SK-N-SH (cell line): Measurements from ENCODE around the gene GABRG3. TPM values are rescaled to one million over a fixed set of nuclear protein-coding genes. Genes with fewer than 3 reads are reported as not detected.

Experiments
- CTCF ChIA-PET: fragments of 300-600, 350-600 bp; formaldehyde crosslinking; extraction: SDS; loops from one replicate; lab custom pipeline; 2021; lab: Yijun Ruan, JAX
- POLR2A ChIA-PET: fragments of 350-600 bp; sonication (Branson Sonifier 250); formaldehyde crosslinking; extraction: SDS; loops from one replicate; lab custom pipeline; 2020; ENCODE audit warnings: antibody characterized with exemption, inconsistent platforms; lab: Yijun Ruan, JAX
- DNase-seq: peaks from one replicate; pipeline ENCODE4 v3.0.0; 2012
- H2AFZ ChIP-seq: fragments of 200-600 bp; sonication (generic); 2 replicates; pipeline ENCODE4 v1.8.1; 2016; ENCODE audit warnings: antibody characterized with exemption, mild to moderate bottlenecking, low read depth
- H3F3A ChIP-seq: fragments of 200-600 bp; sonication (generic); replicated peaks from 2 replicates; pipeline ENCODE3; 2016; ENCODE audit warnings: antibody characterized with exemption, mild to moderate bottlenecking; ENCODE audit not compliant: insufficient read depth
- H3K27ac ChIP-seq, 2 experiments: fragments of 200-500 bp in 1 of 2; fragments of 200-600 bp in 1 of 2; sonication (Bioruptor generic) in 1 of 2; sonication (generic), shearing (Covaris generic) in 1 of 2; 2 replicates each; pipeline versions ENCODE4 v1.5.1 to v1.6.1; 2014 to 2016; ENCODE audit warnings: low read depth in 2 of 2, inconsistent platforms in 1 of 2, low read length in 1 of 2, mild to moderate bottlenecking in 1 of 2, mixed read lengths in 1 of 2
- H3K27me3 ChIP-seq: fragments of 200-600 bp; sonication (generic), shearing (Covaris generic); 2 replicates; pipeline ENCODE4 v1.6.1; 2016; ENCODE audit warnings: mixed run types; ENCODE audit not compliant: insufficient read depth
- H3K36me3 ChIP-seq, 2 experiments: fragments of 200-500 bp in 1 of 2; fragments of 200-600 bp in 1 of 2; sonication (Bioruptor generic) in 1 of 2; sonication (generic) in 1 of 2; replicated peaks in 1 of 2; 2 replicates each; pipeline versions ENCODE3 to v1.5.1; 2014 to 2016; ENCODE audit warnings: low read length in 1 of 2, mild to moderate bottlenecking in 1 of 2; ENCODE audit not compliant: insufficient read depth in 2 of 2, control insufficient read depth in 1 of 2
- H3K4me1 ChIP-seq, 2 experiments: fragments of 200-500 bp in 1 of 2; fragments of 200-600 bp in 1 of 2; sonication (Bioruptor generic) in 1 of 2; sonication (generic), shearing (Covaris generic) in 1 of 2; 2 replicates each; pipeline versions ENCODE4 v1.5.1 to v1.6.1; 2014 to 2016; ENCODE audit warnings: low read depth in 1 of 2, low read length in 1 of 2, mixed run types in 1 of 2; ENCODE audit not compliant: insufficient read depth in 2 of 2, control insufficient read depth in 1 of 2
- H3K4me2 ChIP-seq: fragments of 200-600 bp; sonication (generic), shearing (Covaris generic); 2 replicates; pipeline ENCODE4 v1.6.1; 2017; ENCODE audit warnings: mixed run types
- H3K4me3 ChIP-seq, 2 experiments: fragments of 200-500 bp in 1 of 2; fragments of 200-600 bp in 1 of 2; sonication (Bioruptor generic) in 1 of 2; sonication (generic), shearing (Covaris generic) in 1 of 2; 2 replicates each; pipeline versions ENCODE4 v1.5.1 to v1.8.1; 2014 to 2016; ENCODE audit warnings: low read depth in 2 of 2, inconsistent platforms in 1 of 2, low read length in 1 of 2, mild to moderate bottlenecking in 1 of 2, mixed read lengths in 1 of 2, moderate library complexity in 1 of 2
- H3K79me2 ChIP-seq: fragments of 200-600 bp; sonication (generic); 2 replicates; pipeline ENCODE4 v1.8.1; 2017; ENCODE audit warnings: mild to moderate bottlenecking; ENCODE audit not compliant: insufficient read depth
- H3K9ac ChIP-seq: fragments of 200-600 bp; sonication (generic); 2 replicates; pipeline ENCODE4 v1.6.1; 2017; ENCODE audit warnings: mixed run types
- H3K9me2 ChIP-seq: fragments of 200-600 bp; sonication (generic); 2 replicates; pipeline ENCODE4 v1.6.1; 2017; ENCODE audit warnings: mixed run types
- H3K9me3 ChIP-seq: fragments of 200-600 bp; sonication (generic); 2 replicates; pipeline ENCODE4 v1.6.1; 2017; ENCODE audit warnings: mixed run types, mild to moderate bottlenecking, moderate library complexity
- H4K20me1 ChIP-seq: fragments of 200-600 bp; sonication (generic); 2 replicates; pipeline ENCODE4 v1.6.1; 2017; ENCODE audit warnings: mild to moderate bottlenecking, mixed run types; ENCODE audit not compliant: insufficient read depth
- CHD2 ChIP-seq: fragments of 150-350 bp; IDR thresholded peaks from 2 replicates; pipeline ENCODE4 v1.6.1; 2018; ENCODE audit warnings: low read length; ENCODE audit not compliant: partially characterized antibody
- CTCF ChIP-seq: fragments of 200-600 bp; sonication (generic); IDR thresholded peaks from 2 replicates; pipeline ENCODE4 v1.6.1; 2017; ENCODE audit warnings: antibody characterized with exemption, mild to moderate bottlenecking, moderate library complexity
- EP300 ChIP-seq, 2 experiments: IDR thresholded peaks; 2 replicates each; pipeline versions ENCODE4 v1.4.0 to v1.6.1; 2012; ENCODE audit warnings: borderline replicate concordance in 1 of 2, low read depth in 1 of 2, low read length in 1 of 2
- EZH2phosphoT487 ChIP-seq: fragments of 200-600 bp; sonication (generic); IDR thresholded peaks from 2 replicates; pipeline ENCODE4 v1.6.1; 2017; ENCODE audit warnings: low read depth, mixed run types, mild to moderate bottlenecking, antibody characterized with exemption, moderate library complexity, borderline replicate concordance
- FOXJ3 ChIP-seq: sonication (generic); formaldehyde crosslinking; IDR thresholded peaks from 2 replicates; pipeline ENCODE4 v1.5.1; 2020; ENCODE audit warnings: mild to moderate bottlenecking, missing genetic modification reagents
- GABPA ChIP-seq: IDR thresholded peaks from 2 replicates; pipeline ENCODE4 v1.4.0; 2012; ENCODE audit warnings: low read depth, mild to moderate bottlenecking
- GATA2 ChIP-seq: sonication (generic); formaldehyde crosslinking; IDR thresholded peaks from 2 replicates; pipeline ENCODE4 v1.5.0; 2020; ENCODE audit warnings: mild to moderate bottlenecking, missing genetic modification reagents
- NFIC ChIP-seq: IDR thresholded peaks from 2 replicates; pipeline ENCODE4 v1.4.0; 2012; ENCODE audit warnings: borderline replicate concordance
- RAD21 ChIP-seq: IDR thresholded peaks from 2 replicates; pipeline ENCODE4 v1.6.1; 2012; ENCODE audit warnings: mild to moderate bottlenecking, low read length
- RCOR1 ChIP-seq: fragments of 150-350 bp; IDR thresholded peaks from 2 replicates; pipeline ENCODE4 v1.6.1; 2017; ENCODE audit warnings: antibody characterized with exemption, low read length
- REST ChIP-seq: IDR thresholded peaks from 2 replicates; pipeline ENCODE4 v1.6.1; 2012; ENCODE audit warnings: mild to moderate bottlenecking, low read depth, low read length, moderate library complexity
- SIN3A ChIP-seq: IDR thresholded peaks from 2 replicates; pipeline ENCODE4 v1.6.1; 2012; ENCODE audit warnings: low read depth, mild to moderate bottlenecking, low read length, moderate library complexity, borderline replicate concordance
- TAF1 ChIP-seq: IDR thresholded peaks from 2 replicates; pipeline ENCODE4 v1.6.1; 2012; ENCODE audit warnings: low read depth, mild to moderate bottlenecking, low read length, moderate library complexity, borderline replicate concordance
- TCF12 ChIP-seq: IDR thresholded peaks from 2 replicates; pipeline ENCODE4 v1.4.0; 2012
- ZBTB33 ChIP-seq: IDR thresholded peaks from 2 replicates; pipeline ENCODE4 v1.4.0; 2012; ENCODE audit warnings: low read depth, borderline replicate concordance
- WGBS: methylation state at CpG from one replicate; pipeline ENCODE4 v1.1.6; 2017; ENCODE audit warnings: low lambda C conversion rate; 5-methylcytosine and 5-hydroxymethylcytosine counted together
- polyA plus RNA-seq, 3 experiments: library from polyadenylated mRNA; depleted of rRNA; stranded (reverse); fragments of >200 nt; gene quantifications; 2 replicates each; pipeline ENCODE4 v1.2.3, GENCODE V29; 2012

The GABRG3 gene
- polyA plus RNA-seq, 1 of the 3 experiments (the other 2 are of a cell fraction) = not detected

- H3K4me3 ChIP-seq = no peak overlapping the region
- H3K9me2 ChIP-seq = no peaks in the 10 kb centered on the region
- POLR2A ChIA-PET = no interaction called here
- no peak overlapping the region for H3K4me2 ChIP-seq
- no peaks in the 10 kb centered on the region for H3F3A ChIP-seq
- H3K9me3 ChIP-seq = no peaks in the 10 kb centered on the region
- H3K27ac ChIP-seq = peak overlapping the region in 1 of 2 experiments; percentile 96; a peak in 2 of 4 replicates
- WGBS = 43% methylated on average over 1 of the region's 1 CpG
- H4K20me1 ChIP-seq = no peaks in the 10 kb centered on the region
- CTCF ChIA-PET = interaction anchor here (0.5 to 1.4 kb wide), 2 partner anchors 34 to 1183 kb away, joined by 3 to 4 read pairs; no protein-coding TSS in a partner anchor
- no peaks in the 10 kb centered on the region for H3K36me3 ChIP-seq
- no peak for DNase-seq
- no peaks in the 10 kb centered on the region for H3K27me3 ChIP-seq
- no peak overlapping the region for H2AFZ ChIP-seq
- H3K9ac ChIP-seq = no peak overlapping the region
- no peak for TF ChIP-seq ZBTB33
- TF ChIP-seq EP300 (IDR thresholded peaks at IDR 0.05; ENCODE audit: borderline replicate concordance in 1 of 2, low read depth in 1 of 2, low read length in 1 of 2) = peak in 1 of 2 experiments; percentile 50; a peak in 1 of 4 replicates
- H3K4me1 ChIP-seq = peaks cover 0 to 28% of the 10 kb centered on the region in 2 experiments; a peak in 2 of 4 replicates
- H3K79me2 ChIP-seq = no peaks in the 10 kb centered on the region
Observed at GRCh38 chr15:27094235-27094634, 123.3 kb downstream of the GABRG3 start.

- POLR2A ChIA-PET = interaction anchor here (1.0 kb wide), 1 partner anchor 25 kb away, joined by 4 read pairs; no protein-coding TSS in a partner anchor
- TF ChIP-seq TCF12 (peak; percentile 60), FOXJ3 (CRISPR knock-in tag) (peak; percentile 68), RAD21 (peak; percentile 38), TAF1 (no peak), CHD2 (peak; percentile 85), REST (no peak), RCOR1 (peak; percentile 86; the same call in 1 of the 2 replicates), EZH2phosphoT487 (no peak), SIN3A (no peak), EP300 (IDR thresholded peaks at IDR 0.05; ENCODE audit: borderline replicate concordance in 1 of 2, low read depth in 1 of 2, low read length in 1 of 2) (peak in 1 of 2 experiments; percentile 69; a peak in 1 of 4 replicates), GABPA (no peak), NFIC (peak; percentile 24; the same call in 1 of the 2 replicates), CTCF (no peak), GATA2 (CRISPR knock-in tag) (peak; percentile 95)
- Histone ChIP-seq H3K9me2 (no peaks in the 10 kb centered on the region), H3F3A (no peaks in the 10 kb centered on the region), H2AFZ (no peak overlapping the region), H3K9ac (no peak overlapping the region), H3K9me3 (0 out of 2 replicates have a peak, but pooled peaks cover under 1% of the 10 kb centered on the region), H3K27me3 (no peaks in the 10 kb centered on the region), H3K27ac (peak overlapping the region in 1 of 2 experiments; percentile 96; a peak in 2 of 4 replicates), H3K79me2 (no peaks in the 10 kb centered on the region), H3K4me2 (0 out of 2 replicates have a peak overlapping the region, but pooled peaks have one; percentile 19), H3K4me1 (peaks cover 0 to 30% of the 10 kb centered on the region in 2 experiments; a peak in 2 of 4 replicates), H4K20me1 (no peaks in the 10 kb centered on the region), H3K4me3 (no peak overlapping the region; a peak in 1 of 4 replicates), H3K36me3 (no peaks in the 10 kb centered on the region)
- WGBS = 8% methylated on average over 8 of the region's 8 CpGs
- CTCF ChIA-PET = interaction anchor here (0.8 to 1.7 kb wide), 4 partner anchors 15 to 36 kb away, joined by 3 to 5 read pairs (median 4); no protein-coding TSS in a partner anchor
- peak; percentile 80 for DNase-seq
Observed at GRCh38 chr15:27095886-27096624, 125.1 kb downstream of the GABRG3 start.
